Panc1 (cell line): ENCODE data around the gene ST3GAL4.

Source experiments
- POLR2AphosphoS5 ChIP-seq: IDR thresholded peaks from 2 replicates; pipeline ENCODE4 v1.6.1; 2012; ENCODE audit warnings: mild to moderate bottlenecking, low read depth, low read length, moderate library complexity
- TF ChIP-seq, protein P1 (sequence below): fragments of 450-650 bp; IDR thresholded peaks from 2 replicates; pipeline ENCODE4 v1.5.1; 2017; ENCODE audit warnings: mild to moderate bottlenecking

GRCh38 chr11:126328938-126329643 is 26.4 kb upstream of the ST3GAL4 start:
- TF ChIP-seq, protein P1, sequence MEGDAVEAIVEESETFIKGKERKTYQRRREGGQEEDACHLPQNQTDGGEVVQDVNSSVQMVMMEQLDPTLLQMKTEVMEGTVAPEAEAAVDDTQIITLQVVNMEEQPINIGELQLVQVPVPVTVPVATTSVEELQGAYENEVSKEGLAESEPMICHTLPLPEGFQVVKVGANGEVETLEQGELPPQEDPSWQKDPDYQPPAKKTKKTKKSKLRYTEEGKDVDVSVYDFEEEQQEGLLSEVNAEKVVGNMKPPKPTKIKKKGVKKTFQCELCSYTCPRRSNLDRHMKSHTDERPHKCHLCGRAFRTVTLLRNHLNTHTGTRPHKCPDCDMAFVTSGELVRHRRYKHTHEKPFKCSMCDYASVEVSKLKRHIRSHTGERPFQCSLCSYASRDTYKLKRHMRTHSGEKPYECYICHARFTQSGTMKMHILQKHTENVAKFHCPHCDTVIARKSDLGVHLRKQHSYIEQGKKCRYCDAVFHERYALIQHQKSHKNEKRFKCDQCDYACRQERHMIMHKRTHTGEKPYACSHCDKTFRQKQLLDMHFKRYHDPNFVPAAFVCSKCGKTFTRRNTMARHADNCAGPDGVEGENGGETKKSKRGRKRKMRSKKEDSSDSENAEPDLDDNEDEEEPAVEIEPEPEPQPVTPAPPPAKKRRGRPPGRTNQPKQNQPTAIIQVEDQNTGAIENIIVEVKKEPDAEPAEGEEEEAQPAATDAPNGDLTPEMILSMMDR: no peak
- no peak for TF ChIP-seq POLR2AphosphoS5
